GM23338 (cell line): Measurements from ENCODE around the gene CPEB2. TPM values are rescaled to one million over a fixed set of nuclear protein-coding genes. Genes with fewer than 3 reads are reported as not detected.

Source experiments
- ATAC-seq: fragments of 200-7000 bp; cut with Tn5 transposase; 3 replicates; pipeline ENCODE4 v1.9.1; 2020
- DNase-seq: peaks from one replicate; pipeline ENCODE4 v3.0.0-alpha.2; 2015; ENCODE audit warnings: low spot score
- H2AFZ ChIP-seq: fragments of 200-600 bp; sonication (generic); 2 replicates; pipeline ENCODE4 v1.8.0; 2016; ENCODE audit warnings: antibody characterized with exemption, mild to moderate bottlenecking, moderate library complexity
- H3F3A ChIP-seq: fragments of 200-600 bp; sonication (generic); replicated peaks from 2 replicates; pipeline ENCODE4 v1.8.0; 2017; ENCODE audit warnings: antibody characterized with exemption, mixed run types, low read depth
- H3K27ac ChIP-seq: fragments of 200-600 bp; sonication (generic); 2 replicates; pipeline ENCODE4 v1.6.1; 2016; ENCODE audit warnings: low read depth
- H3K27me3 ChIP-seq: fragments of 200-600 bp; sonication (generic); 2 replicates; pipeline ENCODE4 v1.8.0; 2016; ENCODE audit warnings: mild to moderate bottlenecking, mixed run types, moderate library complexity; ENCODE audit not compliant: insufficient read depth
- H3K36me3 ChIP-seq: fragments of 200-600 bp; sonication (generic); 2 replicates; pipeline ENCODE4 v1.8.0; 2016; ENCODE audit warnings: mild to moderate bottlenecking; ENCODE audit not compliant: insufficient read depth
- H3K4me1 ChIP-seq: fragments of 200-600 bp; sonication (generic); 2 replicates; pipeline ENCODE4 v1.8.0; 2016; ENCODE audit warnings: mild to moderate bottlenecking, moderate library complexity; ENCODE audit not compliant: insufficient read depth
- H3K4me2 ChIP-seq: fragments of 200-600 bp; sonication (generic); 2 replicates; pipeline ENCODE4 v1.7.1; 2017; ENCODE audit warnings: mixed run types
- H3K4me3 ChIP-seq: fragments of 200-600 bp; sonication (generic); 2 replicates; pipeline ENCODE4 v1.6.1; 2016; ENCODE audit warnings: mixed run types
- H3K79me2 ChIP-seq: fragments of 200-600 bp; sonication (generic); replicated peaks from 2 replicates; pipeline ENCODE4 v1.8.0; 2017; ENCODE audit warnings: mild to moderate bottlenecking; ENCODE audit not compliant: insufficient read depth
- H3K9me2 ChIP-seq: fragments of 200-600 bp; sonication (generic); 2 replicates; pipeline ENCODE4 v1.8.0; 2017; ENCODE audit not compliant: insufficient read depth
- H4K20me1 ChIP-seq: fragments of 200-600 bp; sonication (generic); replicated peaks from 2 replicates; pipeline ENCODE4 v1.8.0; 2017; ENCODE audit warnings: mild to moderate bottlenecking; ENCODE audit not compliant: insufficient read depth
- H3K27ac Mint-ChIP-seq: 2 replicates; pipeline ENCODE4 v1.8.0; 2020; ENCODE audit warnings: inconsistent platforms, mild to moderate bottlenecking, moderate library complexity, mixed read lengths
- H3K27me3 Mint-ChIP-seq: 3 replicates; pipeline ENCODE4 v1.8.0; 2022; ENCODE audit warnings: low read depth, mild to moderate bottlenecking, moderate library complexity, mixed read lengths, inconsistent platforms; ENCODE audit not compliant: insufficient read depth, poor library complexity
- H3K36me3 Mint-ChIP-seq: 3 replicates; pipeline ENCODE4 v1.8.0; 2021; ENCODE audit warnings: low read depth, mild to moderate bottlenecking, inconsistent platforms, moderate library complexity, mixed read lengths
- H3K4me1 Mint-ChIP-seq: 3 replicates; pipeline ENCODE4 v1.8.0; 2020; ENCODE audit warnings: mild to moderate bottlenecking, inconsistent platforms, mixed read lengths
- H3K4me3 Mint-ChIP-seq: 3 replicates; pipeline ENCODE4 v1.8.0; 2021; ENCODE audit warnings: moderate library complexity, mild to moderate bottlenecking, inconsistent platforms, mixed read lengths
- H3K9me3 Mint-ChIP-seq: 3 replicates; pipeline ENCODE4 v1.8.0; 2020; ENCODE audit warnings: moderate library complexity, mild to moderate bottlenecking, inconsistent platforms, mixed read lengths
- EZH2 ChIP-seq: fragments of 200-600 bp; sonication (generic); IDR thresholded peaks from one replicate; pipeline ENCODE4 v1.8.0; 2017; ENCODE audit warnings: antibody characterized with exemption, mild to moderate bottlenecking, low read depth; ENCODE audit not compliant: unreplicated experiment
- JUNB ChIP-seq: IDR thresholded peaks from one replicate; pipeline ENCODE4 v1.6.1; 2016; ENCODE audit warnings: antibody characterized with exemption; ENCODE audit not compliant: unreplicated experiment
- STAT1 ChIP-seq: IDR thresholded peaks from one replicate; pipeline ENCODE4 v1.6.1; 2016; ENCODE audit warnings: antibody characterized with exemption; ENCODE audit not compliant: unreplicated experiment
- ZNF114 ChIP-seq: fragments of 250-450 bp; sonication (Bioruptor Pico); IDR thresholded peaks from 2 replicates; pipeline ENCODE4 v1.5.0; 2020; ENCODE audit warnings: mild to moderate bottlenecking, moderate library complexity
- ZNF331 ChIP-seq: fragments of 250-450 bp; sonication (Bioruptor Pico); IDR thresholded peaks from 2 replicates; pipeline ENCODE4 v1.5.0; 2020; ENCODE audit warnings: low read depth, mild to moderate bottlenecking, moderate library complexity
- polyA plus RNA-seq: library from polyadenylated mRNA; unstranded; fragments of >200 nt; fragmentation: Nextera tagmentation; extraction: Ambion mirVana; gene quantifications from 2 replicates; pipeline ENCODE4 v1.2.1, GENCODE V29; 2016
- total RNA-seq: library from RNA; depleted of rRNA; stranded (reverse); fragments of >200 nt; shearing (Covaris generic); gene quantifications from 2 replicates; pipeline ENCODE4 v1.2.3, GENCODE V29; 2014
- TF ChIP-seq, protein P1 (sequence below): fragments of 250-450 bp; sonication (Bioruptor Pico); IDR thresholded peaks from 2 replicates; pipeline ENCODE4 v1.5.0; 2020; ENCODE audit warnings: mild to moderate bottlenecking, moderate library complexity
- TF ChIP-seq, protein P2 (sequence below): IDR thresholded peaks from 2 replicates; pipeline ENCODE4 v1.6.1; 2016; ENCODE audit warnings: antibody characterized with exemption
- TF ChIP-seq, protein P3 (sequence below), 2 experiments: fragments of 200-600 bp in 1 of 2; sonication (generic) in 1 of 2; conservative IDR thresholded peaks; 2 replicates each; pipeline versions ENCODE4 v1.5.1 to v1.6.1; 2016 to 2017; ENCODE audit warnings: antibody characterized with exemption in 2 of 2, low read depth in 2 of 2, mild to moderate bottlenecking in 2 of 2, moderate library complexity in 1 of 2

Gene CPEB2
- total and polyA plus RNA-seq, 2 experiments from 2014 or later: 0.66 to 2.4 TPM

GRCh38 chr4:15077969-15078368 lies 75.7 kb downstream of the CPEB2 start (continued):
- TF ChIP-seq, protein P1, sequence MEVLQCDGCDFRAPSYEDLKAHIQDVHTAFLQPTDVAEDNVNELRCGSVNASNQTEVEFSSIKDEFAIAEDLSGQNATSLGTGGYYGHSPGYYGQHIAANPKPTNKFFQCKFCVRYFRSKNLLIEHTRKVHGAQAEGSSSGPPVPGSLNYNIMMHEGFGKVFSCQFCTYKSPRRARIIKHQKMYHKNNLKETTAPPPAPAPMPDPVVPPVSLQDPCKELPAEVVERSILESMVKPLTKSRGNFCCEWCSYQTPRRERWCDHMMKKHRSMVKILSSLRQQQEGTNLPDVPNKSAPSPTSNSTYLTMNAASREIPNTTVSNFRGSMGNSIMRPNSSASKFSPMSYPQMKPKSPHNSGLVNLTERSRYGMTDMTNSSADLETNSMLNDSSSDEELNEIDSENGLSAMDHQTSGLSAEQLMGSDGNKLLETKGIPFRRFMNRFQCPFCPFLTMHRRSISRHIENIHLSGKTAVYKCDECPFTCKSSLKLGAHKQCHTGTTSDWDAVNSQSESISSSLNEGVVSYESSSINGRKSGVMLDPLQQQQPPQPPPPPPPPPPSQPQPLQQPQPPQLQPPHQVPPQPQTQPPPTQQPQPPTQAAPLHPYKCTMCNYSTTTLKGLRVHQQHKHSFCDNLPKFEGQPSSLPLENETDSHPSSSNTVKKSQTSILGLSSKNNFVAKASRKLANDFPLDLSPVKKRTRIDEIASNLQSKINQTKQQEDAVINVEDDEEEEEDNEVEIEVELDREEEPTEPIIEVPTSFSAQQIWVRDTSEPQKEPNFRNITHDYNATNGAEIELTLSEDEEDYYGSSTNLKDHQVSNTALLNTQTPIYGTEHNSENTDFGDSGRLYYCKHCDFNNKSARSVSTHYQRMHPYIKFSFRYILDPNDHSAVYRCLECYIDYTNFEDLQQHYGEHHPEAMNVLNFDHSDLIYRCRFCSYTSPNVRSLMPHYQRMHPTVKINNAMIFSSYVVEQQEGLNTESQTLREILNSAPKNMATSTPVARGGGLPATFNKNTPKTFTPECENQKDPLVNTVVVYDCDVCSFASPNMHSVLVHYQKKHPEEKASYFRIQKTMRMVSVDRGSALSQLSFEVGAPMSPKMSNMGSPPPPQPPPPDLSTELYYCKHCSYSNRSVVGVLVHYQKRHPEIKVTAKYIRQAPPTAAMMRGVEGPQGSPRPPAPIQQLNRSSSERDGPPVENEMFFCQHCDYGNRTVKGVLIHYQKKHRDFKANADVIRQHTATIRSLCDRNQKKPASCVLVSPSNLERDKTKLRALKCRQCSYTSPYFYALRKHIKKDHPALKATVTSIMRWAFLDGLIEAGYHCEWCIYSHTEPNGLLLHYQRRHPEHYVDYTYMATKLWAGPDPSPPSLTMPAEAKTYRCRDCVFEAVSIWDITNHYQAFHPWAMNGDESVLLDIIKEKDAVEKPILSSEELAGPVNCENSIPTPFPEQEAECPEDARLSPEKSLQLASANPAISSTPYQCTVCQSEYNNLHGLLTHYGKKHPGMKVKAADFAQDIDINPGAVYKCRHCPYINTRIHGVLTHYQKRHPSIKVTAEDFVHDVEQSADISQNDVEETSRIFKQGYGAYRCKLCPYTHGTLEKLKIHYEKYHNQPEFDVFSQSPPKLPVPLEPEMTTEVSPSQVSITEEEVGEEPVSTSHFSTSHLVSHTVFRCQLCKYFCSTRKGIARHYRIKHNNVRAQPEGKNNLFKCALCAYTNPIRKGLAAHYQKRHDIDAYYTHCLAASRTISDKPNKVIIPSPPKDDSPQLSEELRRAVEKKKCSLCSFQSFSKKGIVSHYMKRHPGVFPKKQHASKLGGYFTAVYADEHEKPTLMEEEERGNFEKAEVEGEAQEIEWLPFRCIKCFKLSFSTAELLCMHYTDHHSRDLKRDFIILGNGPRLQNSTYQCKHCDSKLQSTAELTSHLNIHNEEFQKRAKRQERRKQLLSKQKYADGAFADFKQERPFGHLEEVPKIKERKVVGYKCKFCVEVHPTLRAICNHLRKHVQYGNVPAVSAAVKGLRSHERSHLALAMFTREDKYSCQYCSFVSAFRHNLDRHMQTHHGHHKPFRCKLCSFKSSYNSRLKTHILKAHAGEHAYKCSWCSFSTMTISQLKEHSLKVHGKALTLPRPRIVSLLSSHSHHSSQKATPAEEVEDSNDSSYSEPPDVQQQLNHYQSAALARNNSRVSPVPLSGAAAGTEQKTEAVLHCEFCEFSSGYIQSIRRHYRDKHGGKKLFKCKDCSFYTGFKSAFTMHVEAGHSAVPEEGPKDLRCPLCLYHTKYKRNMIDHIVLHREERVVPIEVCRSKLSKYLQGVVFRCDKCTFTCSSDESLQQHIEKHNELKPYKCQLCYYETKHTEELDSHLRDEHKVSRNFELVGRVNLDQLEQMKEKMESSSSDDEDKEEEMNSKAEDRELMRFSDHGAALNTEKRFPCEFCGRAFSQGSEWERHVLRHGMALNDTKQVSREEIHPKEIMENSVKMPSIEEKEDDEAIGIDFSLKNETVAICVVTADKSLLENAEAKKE: no peak
- TF ChIP-seq, protein P2, sequence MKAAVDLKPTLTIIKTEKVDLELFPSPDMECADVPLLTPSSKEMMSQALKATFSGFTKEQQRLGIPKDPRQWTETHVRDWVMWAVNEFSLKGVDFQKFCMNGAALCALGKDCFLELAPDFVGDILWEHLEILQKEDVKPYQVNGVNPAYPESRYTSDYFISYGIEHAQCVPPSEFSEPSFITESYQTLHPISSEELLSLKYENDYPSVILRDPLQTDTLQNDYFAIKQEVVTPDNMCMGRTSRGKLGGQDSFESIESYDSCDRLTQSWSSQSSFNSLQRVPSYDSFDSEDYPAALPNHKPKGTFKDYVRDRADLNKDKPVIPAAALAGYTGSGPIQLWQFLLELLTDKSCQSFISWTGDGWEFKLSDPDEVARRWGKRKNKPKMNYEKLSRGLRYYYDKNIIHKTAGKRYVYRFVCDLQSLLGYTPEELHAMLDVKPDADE: no peak
- TF ChIP-seq JUNB: no peak

DNA sequence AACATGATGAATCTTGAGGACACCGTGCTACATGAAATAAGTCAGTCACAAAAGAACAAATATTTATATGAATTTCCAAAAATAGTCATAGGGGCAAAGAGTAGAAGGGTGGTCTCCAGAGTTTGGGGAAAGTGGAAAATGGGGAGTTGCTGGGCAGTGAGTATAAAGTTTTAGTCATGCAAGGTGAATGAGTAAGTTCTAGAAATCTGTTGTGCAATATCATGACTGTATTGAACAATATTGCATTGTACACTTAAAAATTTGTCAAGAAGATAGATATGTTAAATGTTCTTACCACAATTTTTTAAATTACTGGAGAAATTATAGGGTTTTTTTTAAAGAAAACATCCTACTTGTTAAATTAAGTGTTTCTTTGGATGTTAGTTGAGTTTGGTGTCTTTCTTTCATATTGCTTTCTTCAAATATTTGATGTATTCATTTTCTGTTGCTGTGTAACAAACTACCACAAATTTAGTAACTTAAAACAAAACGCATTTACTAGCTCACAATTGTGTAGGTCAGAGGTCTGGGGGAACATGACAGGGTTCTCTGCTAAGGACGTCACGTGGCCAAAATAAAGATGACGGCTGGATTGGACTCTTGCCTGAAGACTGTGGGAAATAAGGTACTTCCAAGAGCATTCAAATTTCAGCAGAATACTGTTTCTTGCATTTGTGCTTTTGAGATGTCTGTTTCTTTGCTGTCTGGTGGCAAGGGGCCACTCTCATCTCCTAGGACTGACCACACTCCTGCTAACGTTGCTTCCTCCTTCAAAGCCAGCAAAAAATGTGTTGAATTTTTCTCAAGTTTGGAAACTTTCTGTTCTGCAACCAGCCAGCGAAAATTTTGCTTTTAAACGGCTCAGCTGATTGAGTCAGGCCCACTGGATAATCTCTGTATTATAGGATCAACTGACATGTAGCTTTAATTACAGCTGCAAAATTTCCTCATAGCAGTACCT lies 76.7 kb downstream of the CPEB2 start:
- H3K9me3 Mint-ChIP-seq: 0 out of 3 replicates have a peak, but pooled peaks cover 10% of the 10 kb centered on the region
- no peaks in the 10 kb centered on the region for H3K27me3 ChIP-seq
- H3K27ac Mint-ChIP-seq: no peak overlapping the region
- no peaks in the 10 kb centered on the region for H3K9me2 ChIP-seq
- no peak overlapping the region for H3K4me3 ChIP-seq
- no peak overlapping the region for H3K27ac ChIP-seq
- no peaks in the 10 kb centered on the region for H3K79me2 ChIP-seq
- no peak for ATAC-seq
- DNase-seq: no peak
- H4K20me1 ChIP-seq: no peaks in the 10 kb centered on the region
- H2AFZ ChIP-seq: no peak overlapping the region
- no peak overlapping the region for H3K4me2 ChIP-seq
- H3K4me1 ChIP-seq: no peaks in the 10 kb centered on the region
- no peaks in the 10 kb centered on the region for H3K4me1 Mint-ChIP-seq
- H3K36me3 ChIP-seq: no peaks in the 10 kb centered on the region
- H3F3A ChIP-seq: no peaks in the 10 kb centered on the region
- H3K27me3 Mint-ChIP-seq: peaks cover 4% of the 10 kb centered on the region
- H3K36me3 Mint-ChIP-seq: peaks cover 5% of the 10 kb centered on the region; the same call in 1 of the 3 replicates
- no peak overlapping the region for H3K4me3 Mint-ChIP-seq
- TF ChIP-seq STAT1 (no peak), ZNF331 (CRISPR knock-in tag) (no peak), ZNF114 (CRISPR knock-in tag) (no peak), EZH2 (no peak)
- TF ChIP-seq, protein P3, sequence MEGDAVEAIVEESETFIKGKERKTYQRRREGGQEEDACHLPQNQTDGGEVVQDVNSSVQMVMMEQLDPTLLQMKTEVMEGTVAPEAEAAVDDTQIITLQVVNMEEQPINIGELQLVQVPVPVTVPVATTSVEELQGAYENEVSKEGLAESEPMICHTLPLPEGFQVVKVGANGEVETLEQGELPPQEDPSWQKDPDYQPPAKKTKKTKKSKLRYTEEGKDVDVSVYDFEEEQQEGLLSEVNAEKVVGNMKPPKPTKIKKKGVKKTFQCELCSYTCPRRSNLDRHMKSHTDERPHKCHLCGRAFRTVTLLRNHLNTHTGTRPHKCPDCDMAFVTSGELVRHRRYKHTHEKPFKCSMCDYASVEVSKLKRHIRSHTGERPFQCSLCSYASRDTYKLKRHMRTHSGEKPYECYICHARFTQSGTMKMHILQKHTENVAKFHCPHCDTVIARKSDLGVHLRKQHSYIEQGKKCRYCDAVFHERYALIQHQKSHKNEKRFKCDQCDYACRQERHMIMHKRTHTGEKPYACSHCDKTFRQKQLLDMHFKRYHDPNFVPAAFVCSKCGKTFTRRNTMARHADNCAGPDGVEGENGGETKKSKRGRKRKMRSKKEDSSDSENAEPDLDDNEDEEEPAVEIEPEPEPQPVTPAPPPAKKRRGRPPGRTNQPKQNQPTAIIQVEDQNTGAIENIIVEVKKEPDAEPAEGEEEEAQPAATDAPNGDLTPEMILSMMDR (conservative IDR thresholded peaks at IDR 0.05; ENCODE audit: low read depth in 2 of 2): no peak
